RPMI7951 (cell line): ENCODE data around the gene MADD. TPM values are rescaled to one million over a fixed set of nuclear protein-coding genes. Genes with fewer than 3 reads are reported as not detected.

Source experiments
- total RNA-seq: library from RNA; depleted of rRNA; stranded (reverse); fragments of >200 nt; shearing (Covaris generic); gene quantifications from 2 replicates; pipeline ENCODE4 v1.2.3, GENCODE V29; 2014; rRNA removed

The MADD gene
- total RNA-seq, 1 experiment from 2014 or later: 13.5 TPM

Other genes starting within 250 kb of the MADD start
- 63.4 and 74.5 TPM in 2 replicates for gene ARFGAP2, start 93.3 kb upstream of the MADD start, total RNA-seq
- 19.8 and 22.7 TPM in 2 replicates for gene PACSIN3, start 83.7 kb upstream of the MADD start, total RNA-seq
- gene DDB2, start 55.2 kb upstream of the MADD start, total RNA-seq: 22.7 and 35.0 TPM in 2 replicates
- 27.1 and 39.9 TPM in 2 replicates for gene ACP2, start 21.3 kb upstream of the MADD start, total RNA-seq
- 7.9 and 8.4 TPM in 2 replicates for gene NR1H3, start 12.1 kb upstream of the MADD start, total RNA-seq
- gene MYBPC3, start 82.6 kb downstream of the MADD start, total RNA-seq: not detected in 2 replicates
- gene SPI1, start 108.4 kb downstream of the MADD start, total RNA-seq: not detected in 2 replicates
- 39.2 and 55.2 TPM in 2 replicates for gene SLC39A13, start 138.5 kb downstream of the MADD start, total RNA-seq
- 179 and 223 TPM in 2 replicates for gene PSMC3, start 156.3 kb downstream of the MADD start, total RNA-seq
- gene RAPSN, start 179.0 kb downstream of the MADD start, total RNA-seq: not detected in 2 replicates